HG03565 (cell line): Measurements from ENCODE around the gene CFAP77.

Experiments
- ATAC-seq: cut with Tn5 transposase; IDR thresholded peaks from one replicate; pipeline ENCODE4 v1.9.1; 2021; ENCODE audit warnings: mild to moderate bottlenecking, moderate library complexity; ENCODE audit not compliant: unreplicated experiment

The CFAP77 gene

DNA sequence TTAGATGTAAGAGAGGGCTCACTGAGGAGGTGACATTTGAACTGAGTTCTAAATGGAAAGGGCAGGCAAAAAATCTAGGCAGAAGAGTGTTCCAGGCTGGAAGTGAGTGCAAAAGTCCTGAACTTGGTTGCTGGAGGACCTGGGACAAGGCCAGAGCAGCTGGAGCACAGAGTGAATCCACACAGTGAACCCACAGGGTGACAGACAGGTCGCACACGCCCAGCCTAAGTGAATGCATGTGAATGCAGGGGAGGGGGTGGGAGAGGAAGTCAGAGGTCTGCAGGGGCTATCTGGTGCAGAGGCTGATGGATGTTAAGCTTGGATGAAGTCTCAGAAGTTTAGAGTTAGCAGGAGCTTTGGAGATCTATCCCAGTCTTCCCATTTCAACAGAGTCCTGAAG, 2.8 kb upstream of the CFAP77 start:
- no peak for ATAC-seq

- no peak for ATAC-seq
These were observed 1.5 kb upstream of the CFAP77 start for GRCh38 chr9:132408521-132408920.

DNA sequence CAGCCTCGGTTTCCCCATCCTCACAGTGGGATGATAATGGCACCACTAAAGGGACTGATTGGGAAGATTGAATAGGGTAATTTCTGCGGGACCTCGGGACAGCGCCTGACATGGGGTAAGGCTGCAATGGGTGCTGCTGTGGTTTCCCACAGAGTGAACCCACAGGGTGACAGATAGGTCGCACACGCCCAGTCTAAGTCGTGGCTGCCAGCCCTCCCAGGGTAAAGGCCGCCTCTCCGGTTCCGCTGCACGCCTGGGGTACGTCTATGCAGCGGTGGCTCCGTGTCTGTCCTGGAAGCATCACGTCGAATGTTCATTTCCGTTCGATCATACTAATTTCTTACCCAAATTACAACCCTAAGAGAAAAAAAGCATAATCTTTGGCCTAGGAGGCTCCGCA, 631 bp downstream of the CFAP77 start:
- no peak for ATAC-seq

DNA sequence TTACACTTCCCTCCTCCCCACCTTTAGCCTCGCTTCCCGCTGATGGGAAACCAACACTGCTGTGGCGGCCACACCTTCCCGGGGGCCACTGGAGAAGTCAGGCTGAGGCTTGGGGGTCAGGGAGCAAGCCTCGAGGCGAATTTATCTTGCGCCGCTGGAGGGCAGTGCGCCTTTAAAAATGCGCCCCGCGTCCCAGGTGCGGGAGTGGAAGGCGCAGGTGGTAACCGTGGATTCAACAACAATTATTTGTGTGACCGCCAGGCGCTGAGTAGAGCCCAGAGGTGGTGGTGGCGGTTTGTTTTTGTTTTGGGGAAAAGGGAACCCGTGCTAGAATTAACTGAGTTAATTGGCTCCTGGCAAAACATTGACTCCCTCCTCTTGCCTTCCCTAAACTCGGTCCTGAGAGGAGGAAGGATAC, 1.1 kb downstream of the CFAP77 start:
- no peak for ATAC-seq

GRCh38 chr9:132412089-132412488, 2.1 kb downstream of the CFAP77 start:
- no peak for ATAC-seq

DNA sequence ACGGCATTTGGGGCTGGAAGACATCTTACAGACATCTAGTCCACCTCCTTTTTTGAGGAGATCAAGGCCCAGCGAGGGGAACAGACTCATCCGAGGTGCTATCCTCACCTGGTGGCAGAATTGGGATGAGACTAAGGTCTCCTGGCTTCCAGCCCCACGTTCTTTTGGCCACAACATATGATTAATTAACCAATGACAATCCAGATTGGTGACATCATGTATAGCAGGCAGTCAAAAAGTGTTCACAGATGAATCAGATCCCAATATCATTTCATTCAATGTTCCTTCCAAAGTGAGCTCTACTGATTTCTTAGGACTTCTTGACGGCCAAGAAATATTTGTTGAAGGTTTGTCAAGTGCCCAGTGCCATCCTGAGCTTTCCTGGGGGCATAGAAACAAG, 3.9 kb downstream of the CFAP77 start:
- ATAC-seq: no peak

DNA sequence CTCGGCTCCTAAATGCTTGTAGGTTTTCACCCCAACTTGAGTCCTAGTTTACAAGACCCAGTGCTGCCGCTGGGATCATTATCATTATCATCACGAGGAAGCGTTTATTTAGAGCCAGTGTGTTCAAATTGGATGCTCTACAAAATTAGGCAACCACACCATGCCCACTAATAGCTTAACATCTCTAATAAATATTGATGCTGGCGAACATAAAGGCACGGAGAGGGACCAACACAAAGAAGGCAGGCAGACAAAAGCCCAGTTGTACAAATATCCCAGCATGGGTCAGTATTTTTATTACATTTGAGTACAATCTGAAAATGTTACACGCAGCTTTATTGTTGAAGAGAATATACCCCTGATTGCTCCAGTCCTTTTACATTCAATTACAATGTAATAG, 4.7 kb downstream of the CFAP77 start:
- ATAC-seq: no peak

- no peak for ATAC-seq
These were observed 5.2 kb downstream of the CFAP77 start for GRCh38 chr9:132415181-132415580.

GRCh38 chr9:132418726-132419363, 8.8 kb downstream of the CFAP77 start:
- no peak for ATAC-seq

DNA sequence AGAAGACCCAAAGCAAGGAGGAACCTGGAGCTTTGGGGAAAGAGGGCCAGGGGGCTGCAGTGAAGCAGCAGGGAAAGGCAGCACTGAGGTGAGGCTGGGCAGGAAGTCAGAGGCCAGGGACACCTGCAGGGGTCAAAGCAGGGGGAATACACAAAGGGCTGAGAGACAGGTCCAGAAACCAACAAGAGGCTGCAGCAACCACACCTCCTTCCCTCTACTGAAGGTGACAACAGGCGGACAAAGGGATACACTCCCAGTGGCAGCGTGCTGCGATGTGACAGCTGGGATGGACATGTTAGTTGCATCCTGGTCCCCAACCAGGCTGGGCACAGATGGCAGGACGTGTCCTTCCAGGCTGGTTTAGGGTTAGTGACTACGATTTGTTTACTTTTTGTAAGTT, 12.6 kb downstream of the CFAP77 start:
- ATAC-seq: no peak

DNA sequence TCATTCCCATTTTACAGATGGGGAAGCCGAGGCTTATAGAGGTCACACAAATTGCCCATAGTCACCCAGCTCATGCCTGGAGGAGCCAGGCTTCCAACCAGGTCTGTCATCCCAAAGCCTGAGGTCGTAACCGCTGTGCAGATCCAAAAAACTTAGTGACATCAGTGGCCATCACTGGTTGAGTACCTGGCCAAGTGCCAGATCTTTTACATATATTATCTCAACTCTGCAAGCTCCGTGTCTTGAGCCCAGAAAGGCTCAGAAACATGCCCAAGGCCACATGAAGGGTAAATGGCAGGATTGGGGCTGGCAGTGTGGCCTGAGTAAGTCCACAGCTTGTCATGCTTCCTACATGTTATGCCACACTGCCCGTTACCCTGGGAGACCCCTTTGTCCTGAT, 13.5 kb downstream of the CFAP77 start:
- no peak for ATAC-seq

GRCh38 chr9:132424857-132425674, 15.1 kb downstream of the CFAP77 start:
- ATAC-seq: no peak

- no peak for ATAC-seq
These were observed 15.7 kb downstream of the CFAP77 start for GRCh38 chr9:132425675-132426062.

GRCh38 chr9:132426639-132427414, 16.8 kb downstream of the CFAP77 start:
- ATAC-seq: no peak

DNA sequence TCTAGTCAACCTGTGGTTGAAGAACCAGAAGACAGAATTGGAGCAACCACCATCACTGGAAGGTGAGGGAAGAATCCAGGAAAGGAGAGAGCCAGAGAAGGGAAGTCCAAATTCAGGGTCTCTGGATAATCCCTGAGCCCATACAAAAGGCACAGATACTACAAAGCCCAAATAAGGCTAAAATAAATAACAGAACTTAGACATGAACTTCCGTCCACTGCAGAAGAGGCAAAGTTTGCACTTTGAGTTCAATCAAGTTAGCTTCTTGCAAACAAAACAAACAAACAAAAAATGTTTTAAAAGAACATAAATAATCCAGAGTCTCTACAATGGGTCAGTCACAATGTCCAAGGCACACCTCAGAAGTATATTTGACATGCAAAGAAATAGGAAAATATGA, 21.0 kb downstream of the CFAP77 start:
- ATAC-seq: no peak

DNA sequence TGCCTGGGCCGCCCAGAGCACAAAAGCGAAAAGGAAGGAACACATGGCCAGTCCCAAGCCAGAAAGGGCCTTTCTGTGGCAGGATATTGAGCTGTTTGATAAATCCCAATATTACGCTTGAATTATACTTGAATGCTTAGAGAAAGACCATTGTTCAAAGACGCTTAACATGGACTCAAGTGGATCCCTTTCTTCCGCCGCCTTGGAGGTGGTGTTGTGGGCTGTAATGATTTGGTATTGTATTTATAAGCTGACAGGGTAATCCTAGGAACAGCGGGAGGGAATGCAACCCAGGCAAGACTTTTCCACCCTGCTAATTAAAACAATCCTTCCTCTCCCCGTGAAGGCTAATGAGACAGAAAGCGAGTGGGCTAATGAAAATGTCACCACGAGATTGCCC, 24.9 kb downstream of the CFAP77 start:
- no peak for ATAC-seq

GRCh38 chr9:132439153-132439552, 29.1 kb downstream of the CFAP77 start:
- no peak for ATAC-seq

- no peak for ATAC-seq
These were observed 30.7 kb downstream of the CFAP77 start for GRCh38 chr9:132440735-132441134.

GRCh38 chr9:132441404-132441803, 31.4 kb downstream of the CFAP77 start:
- ATAC-seq: no peak

DNA sequence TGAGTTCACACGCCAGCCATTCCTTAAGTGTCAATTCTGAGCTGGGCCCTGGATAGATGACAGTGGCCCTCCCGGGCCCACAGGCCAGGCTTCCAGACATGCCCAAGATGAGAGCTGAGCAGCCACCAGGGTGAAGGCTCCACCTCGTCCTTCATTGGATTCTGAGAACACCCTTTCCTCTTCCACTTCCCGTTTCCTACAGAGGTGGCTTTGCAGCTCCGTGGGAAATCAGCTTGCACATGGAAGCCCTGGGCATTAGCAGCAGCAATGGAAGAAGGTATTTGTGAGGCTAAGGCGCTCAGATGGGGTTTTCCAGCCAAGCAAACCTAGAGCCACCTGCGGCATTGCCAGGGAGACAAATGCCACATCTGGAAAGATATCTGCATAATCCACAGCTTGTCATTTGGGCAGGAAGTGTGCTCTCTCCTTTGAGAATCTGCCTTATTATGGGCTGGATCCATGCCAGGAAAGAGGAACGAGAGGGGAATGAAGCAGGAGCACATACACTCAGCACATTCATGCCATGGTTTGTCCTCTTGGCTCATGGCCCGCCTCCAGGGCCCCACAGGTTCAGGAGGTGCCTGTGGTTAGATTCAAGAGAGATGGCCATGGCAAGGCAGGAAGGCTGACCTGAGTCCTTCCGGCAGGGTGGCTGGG, 34.1 kb downstream of the CFAP77 start:
- no peak for ATAC-seq

- no peak for ATAC-seq
These were observed 36.9 kb downstream of the CFAP77 start for GRCh38 chr9:132446887-132447286.
